HepG2 (cell line): ENCODE results near the gene MXRA8. TPM values are rescaled to one million over a fixed set of nuclear protein-coding genes. Genes with fewer than 3 reads are reported as not detected.

ENCODE experiments used
- ATF7 ChIP-seq, 2 experiments: fragments of 450-650 bp in 1 of 2; sonication (generic) in 1 of 2; formaldehyde crosslinking in 1 of 2; IDR thresholded peaks; 2 replicates each; pipeline versions ENCODE4 v1.4.0 to v1.6.1; 2016 to 2020; ENCODE audit warnings: antibody characterized with exemption in 1 of 2, mild to moderate bottlenecking in 1 of 2, missing genetic modification reagents in 1 of 2
- DR1 ChIP-seq: sonication (generic); formaldehyde crosslinking; IDR thresholded peaks from 2 replicates; pipeline ENCODE4 v1.8.0; 2021; ENCODE audit warnings: mild to moderate bottlenecking, missing genetic modification reagents, inconsistent platforms
- GLI4 ChIP-seq: sonication (generic); formaldehyde crosslinking; IDR thresholded peaks from 2 replicates; pipeline ENCODE4 v1.5.1; 2020; ENCODE audit warnings: missing genetic modification reagents, mild to moderate bottlenecking, moderate library complexity, borderline replicate concordance
- HDAC1 ChIP-seq: sonication (generic); formaldehyde crosslinking; IDR thresholded peaks from 2 replicates; pipeline ENCODE4 v1.5.1; 2020; ENCODE audit warnings: mild to moderate bottlenecking, missing genetic modification reagents
- IKZF4 ChIP-seq: sonication (generic); formaldehyde crosslinking; IDR thresholded peaks from 2 replicates; pipeline ENCODE4 v1.5.1; 2020; ENCODE audit warnings: borderline replicate concordance, mild to moderate bottlenecking, low read depth, missing genetic modification reagents; ENCODE audit errors: not compliant biosample characterization
- KLF12 ChIP-seq: sonication (generic); formaldehyde crosslinking; IDR thresholded peaks from 2 replicates; pipeline ENCODE4 v1.4.0; 2020; ENCODE audit warnings: missing genetic modification reagents, borderline replicate concordance
- KMT2B ChIP-seq: IDR thresholded peaks from 2 replicates; pipeline ENCODE4 v1.6.1; 2016; ENCODE audit warnings: missing genetic modification reagents, missing compliant biosample characterization
- MTA1 ChIP-seq: sonication (generic); formaldehyde crosslinking; IDR thresholded peaks from 2 replicates; pipeline ENCODE4 v1.4.0; 2020; ENCODE audit warnings: missing genetic modification reagents, mild to moderate bottlenecking, borderline replicate concordance
- MYPOP ChIP-seq: sonication (generic); formaldehyde crosslinking; IDR thresholded peaks from 2 replicates; pipeline ENCODE4 v1.8.1; 2023; ENCODE audit warnings: mild to moderate bottlenecking, moderate library complexity, missing genetic modification reagents
- NPAS2 ChIP-seq: sonication (generic); formaldehyde crosslinking; IDR thresholded peaks from 2 replicates; pipeline ENCODE4 v1.8.0; 2022; ENCODE audit warnings: mild to moderate bottlenecking, missing genetic modification reagents, borderline replicate concordance
- NR2C2 ChIP-seq: sonication (generic); formaldehyde crosslinking; IDR thresholded peaks from 2 replicates; pipeline ENCODE4 v1.4.0; 2020; ENCODE audit warnings: missing genetic modification reagents, mild to moderate bottlenecking, moderate library complexity, borderline replicate concordance
- RBAK ChIP-seq: sonication (generic); formaldehyde crosslinking; IDR thresholded peaks from 2 replicates; pipeline ENCODE4 v1.5.1; 2020; ENCODE audit warnings: mild to moderate bottlenecking, missing genetic modification reagents
- SP1 ChIP-seq, 2 experiments: fragments of 450-650 bp in 1 of 2; sonication (generic) in 1 of 2; formaldehyde crosslinking in 1 of 2; IDR thresholded peaks; 2 replicates each; pipeline versions ENCODE4 v1.4.0 to v1.6.1; 2016 to 2020; ENCODE audit warnings: missing genetic modification reagents in 1 of 2
- THRA ChIP-seq: sonication (generic); formaldehyde crosslinking; IDR thresholded peaks from 2 replicates; pipeline ENCODE4 v1.4.0; 2020; ENCODE audit warnings: missing genetic modification reagents, borderline replicate concordance
- ZIK1 ChIP-seq: sonication (generic); formaldehyde crosslinking; IDR thresholded peaks from 2 replicates; pipeline ENCODE4 v1.5.0; 2020; ENCODE audit warnings: mild to moderate bottlenecking, low read depth, missing genetic modification reagents, borderline replicate concordance
- ZNF234 ChIP-seq: sonication (generic); formaldehyde crosslinking; conservative IDR thresholded peaks from 2 replicates; pipeline ENCODE4 v1.5.1; 2020; ENCODE audit warnings: mild to moderate bottlenecking, missing genetic modification reagents
- ZNF292 ChIP-seq: sonication (generic); formaldehyde crosslinking; IDR thresholded peaks from 2 replicates; pipeline ENCODE4 v1.8.1; 2022; ENCODE audit warnings: mild to moderate bottlenecking, low read depth, missing genetic modification reagents, borderline replicate concordance
- ZNF44 ChIP-seq: sonication (generic); formaldehyde crosslinking; IDR thresholded peaks from 2 replicates; pipeline ENCODE4 v1.5.1; 2020; ENCODE audit warnings: mild to moderate bottlenecking, missing genetic modification reagents
- ZSCAN9 ChIP-seq: IDR thresholded peaks from 2 replicates; pipeline ENCODE4 v1.6.1; 2016; ENCODE audit warnings: borderline replicate concordance
- polyA plus RNA-seq, 8 experiments: library from polyadenylated mRNA; depleted of rRNA in 3 of 8; stranded (reverse) in 7 of 8; unstranded in 1 of 8; fragments of >200 nt; fragmentation: Illumina TruSeq in 4 of 8; extraction: Trizol in 4 of 8; gene quantifications; 2 replicates each; pipeline versions ENCODE4 v1.2.1 to v1.2.3, GENCODE V29; 2011 to 2016; ENCODE audit warnings: low read depth in 4 of 8, missing spikeins in 1 of 8, mixed read lengths in 1 of 8; ENCODE audit not compliant: insufficient read depth in 1 of 8
- total RNA-seq, 5 experiments: library from RNA; depleted of rRNA; stranded (reverse); fragments of >200 nt; fragmentation: Illumina TruSeq; extraction: Trizol; gene quantifications; 2 replicates each; pipeline ENCODE4 v1.2.3, GENCODE V29; 2016; ENCODE audit warnings: low read depth in 1 of 5
- TF ChIP-seq, protein P1 (sequence below): sonication (generic); formaldehyde crosslinking; conservative IDR thresholded peaks from 2 replicates; pipeline ENCODE4 v1.4.0; 2020; ENCODE audit warnings: missing genetic modification reagents
- TF ChIP-seq, protein P2 (sequence below): sonication (generic); formaldehyde crosslinking; IDR thresholded peaks from 2 replicates; pipeline ENCODE4 v1.4.0; 2020; ENCODE audit warnings: mild to moderate bottlenecking, missing genetic modification reagents

Gene MXRA8
- total and polyA plus RNA-seq, 2 of the 13 experiments (the other 11 are each of a cell fraction or from before 2014, with no cell fraction given) = 19.8 to 44.8 TPM

DNA sequence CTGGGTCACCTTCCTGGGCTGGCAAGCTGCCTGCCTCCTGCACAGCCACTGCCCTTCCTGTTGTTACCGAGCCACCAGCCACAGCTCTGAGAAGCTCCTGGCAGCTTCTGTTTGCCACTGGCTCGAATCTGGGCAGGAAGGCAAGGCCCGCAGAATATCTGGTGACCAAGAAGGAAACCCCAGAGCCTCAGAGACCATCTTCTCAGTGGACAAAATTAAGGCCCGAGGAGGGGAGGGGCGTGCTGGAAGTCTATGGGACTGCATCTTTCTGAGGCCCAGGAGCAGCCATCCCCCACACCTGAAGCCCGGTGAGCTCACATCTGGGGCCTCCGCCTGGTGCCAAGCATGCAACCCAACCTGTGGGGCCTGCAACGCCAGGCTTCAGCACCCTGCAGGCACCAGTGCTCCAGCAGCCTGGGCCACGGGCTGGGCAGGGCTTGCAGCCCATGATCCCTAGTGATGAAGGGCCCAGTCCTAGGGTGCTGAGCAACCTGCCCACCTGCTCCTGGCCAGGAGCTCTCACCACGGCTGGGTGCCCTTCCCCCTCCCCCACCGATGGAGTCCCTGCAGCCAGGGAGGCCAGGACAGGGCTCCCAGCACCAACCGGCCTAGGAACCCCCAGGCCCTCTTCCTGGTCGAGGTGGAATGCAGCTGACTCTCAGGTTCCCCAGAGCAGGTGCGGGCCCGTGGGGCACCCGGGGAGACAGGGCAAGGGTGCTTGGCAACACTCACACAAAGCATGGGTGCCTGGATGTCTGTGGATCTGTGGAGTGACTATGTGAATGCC, 32.9 kb downstream of the MXRA8 start (continued):
- TF ChIP-seq MYPOP (CRISPR knock-in tag) = no peak
- TF ChIP-seq NPAS2 (CRISPR knock-in tag) = no peak
- no peak for TF ChIP-seq KMT2B (CRISPR knock-in tag)
- TF ChIP-seq IKZF4 (CRISPR knock-in tag) = peak; percentile 45
- no peak for TF ChIP-seq ZNF292 (CRISPR knock-in tag)
- TF ChIP-seq ZIK1 = 0 out of 2 replicates have a peak, but pooled peaks have one; percentile 10
- 0 out of 2 replicates have a peak, but pooled peaks have one; percentile 42 for TF ChIP-seq GLI4 (CRISPR knock-in tag)
- TF ChIP-seq, protein P1, sequence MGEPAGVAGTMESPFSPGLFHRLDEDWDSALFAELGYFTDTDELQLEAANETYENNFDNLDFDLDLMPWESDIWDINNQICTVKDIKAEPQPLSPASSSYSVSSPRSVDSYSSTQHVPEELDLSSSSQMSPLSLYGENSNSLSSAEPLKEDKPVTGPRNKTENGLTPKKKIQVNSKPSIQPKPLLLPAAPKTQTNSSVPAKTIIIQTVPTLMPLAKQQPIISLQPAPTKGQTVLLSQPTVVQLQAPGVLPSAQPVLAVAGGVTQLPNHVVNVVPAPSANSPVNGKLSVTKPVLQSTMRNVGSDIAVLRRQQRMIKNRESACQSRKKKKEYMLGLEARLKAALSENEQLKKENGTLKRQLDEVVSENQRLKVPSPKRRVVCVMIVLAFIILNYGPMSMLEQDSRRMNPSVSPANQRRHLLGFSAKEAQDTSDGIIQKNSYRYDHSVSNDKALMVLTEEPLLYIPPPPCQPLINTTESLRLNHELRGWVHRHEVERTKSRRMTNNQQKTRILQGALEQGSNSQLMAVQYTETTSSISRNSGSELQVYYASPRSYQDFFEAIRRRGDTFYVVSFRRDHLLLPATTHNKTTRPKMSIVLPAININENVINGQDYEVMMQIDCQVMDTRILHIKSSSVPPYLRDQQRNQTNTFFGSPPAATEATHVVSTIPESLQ = no peak
- 0 out of 2 replicates have a peak, but pooled peaks have one; percentile 6 for TF ChIP-seq ZNF44 (CRISPR knock-in tag)
- TF ChIP-seq, protein P2, sequence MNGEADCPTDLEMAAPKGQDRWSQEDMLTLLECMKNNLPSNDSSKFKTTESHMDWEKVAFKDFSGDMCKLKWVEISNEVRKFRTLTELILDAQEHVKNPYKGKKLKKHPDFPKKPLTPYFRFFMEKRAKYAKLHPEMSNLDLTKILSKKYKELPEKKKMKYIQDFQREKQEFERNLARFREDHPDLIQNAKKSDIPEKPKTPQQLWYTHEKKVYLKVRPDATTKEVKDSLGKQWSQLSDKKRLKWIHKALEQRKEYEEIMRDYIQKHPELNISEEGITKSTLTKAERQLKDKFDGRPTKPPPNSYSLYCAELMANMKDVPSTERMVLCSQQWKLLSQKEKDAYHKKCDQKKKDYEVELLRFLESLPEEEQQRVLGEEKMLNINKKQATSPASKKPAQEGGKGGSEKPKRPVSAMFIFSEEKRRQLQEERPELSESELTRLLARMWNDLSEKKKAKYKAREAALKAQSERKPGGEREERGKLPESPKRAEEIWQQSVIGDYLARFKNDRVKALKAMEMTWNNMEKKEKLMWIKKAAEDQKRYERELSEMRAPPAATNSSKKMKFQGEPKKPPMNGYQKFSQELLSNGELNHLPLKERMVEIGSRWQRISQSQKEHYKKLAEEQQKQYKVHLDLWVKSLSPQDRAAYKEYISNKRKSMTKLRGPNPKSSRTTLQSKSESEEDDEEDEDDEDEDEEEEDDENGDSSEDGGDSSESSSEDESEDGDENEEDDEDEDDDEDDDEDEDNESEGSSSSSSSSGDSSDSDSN (CRISPR knock-in tag) = peak; percentile 17; the same call in 1 of the 2 replicates
- TF ChIP-seq NR2C2 (CRISPR knock-in tag) = no peak
- TF ChIP-seq HDAC1 (CRISPR knock-in tag) = peak; percentile 8; the same call in 1 of the 2 replicates
- no peak for TF ChIP-seq ATF7 (IDR thresholded peaks at IDR 0.05)
- TF ChIP-seq ATF7 (CRISPR knock-in tag; IDR thresholded peaks at IDR 0.05) = 0 out of 2 replicates have a peak, but pooled peaks have one; percentile 9
- TF ChIP-seq THRA (CRISPR knock-in tag) = no peak
- 0 out of 2 replicates have a peak, but pooled peaks have one; percentile 8 for TF ChIP-seq MTA1 (CRISPR knock-in tag)
- no peak for TF ChIP-seq KLF12 (CRISPR knock-in tag)
- TF ChIP-seq SP1 (IDR thresholded peaks at IDR 0.05) = no peak
- TF ChIP-seq SP1 (CRISPR knock-in tag; IDR thresholded peaks at IDR 0.05) = no peak
- no peak for TF ChIP-seq RBAK
- no peak for TF ChIP-seq ZSCAN9 (CRISPR knock-in tag)
- TF ChIP-seq DR1 (CRISPR knock-in tag) = 0 out of 2 replicates have a peak, but pooled peaks have one; percentile 12
- TF ChIP-seq ZNF234 (CRISPR knock-in tag) = 0 out of 2 replicates have a peak, but pooled peaks have one; percentile 10
